Glutamatergic neuron (in vitro differentiated cells): Measurements from ENCODE around the gene FBXO33. TPM values are rescaled to one million over a fixed set of nuclear protein-coding genes. Genes with fewer than 3 reads are reported as not detected.

Experiments used
- DNase-seq: peaks from one replicate; pipeline ENCODE4 v3.0.0; 2022
- H3K27ac Mint-ChIP-seq: one replicate; pipeline ENCODE4 v1.8.0; 2020; ENCODE audit warnings: mild to moderate bottlenecking, mixed read lengths, inconsistent platforms; ENCODE audit not compliant: unreplicated experiment
- H3K27me3 Mint-ChIP-seq: one replicate; pipeline ENCODE4 v1.8.0; 2020; ENCODE audit warnings: mild to moderate bottlenecking, moderate library complexity, mixed read lengths, inconsistent platforms; ENCODE audit not compliant: unreplicated experiment
- H3K36me3 Mint-ChIP-seq: one replicate; pipeline ENCODE4 v1.8.0; 2020; ENCODE audit warnings: mild to moderate bottlenecking, mixed read lengths, inconsistent platforms; ENCODE audit not compliant: unreplicated experiment
- H3K4me1 Mint-ChIP-seq: one replicate; pipeline ENCODE4 v1.8.0; 2020; ENCODE audit warnings: mild to moderate bottlenecking, low read depth, mixed read lengths, inconsistent platforms; ENCODE audit not compliant: unreplicated experiment
- H3K4me3 Mint-ChIP-seq: one replicate; pipeline ENCODE4 v1.8.0; 2020; ENCODE audit warnings: mild to moderate bottlenecking, mixed read lengths, inconsistent platforms; ENCODE audit not compliant: unreplicated experiment
- H3K9me3 Mint-ChIP-seq: one replicate; pipeline ENCODE4 v1.8.0; 2020; ENCODE audit warnings: mild to moderate bottlenecking, moderate library complexity, mixed read lengths, inconsistent platforms; ENCODE audit not compliant: unreplicated experiment
- CTCF ChIP-seq: fragments of 200-600 bp; sonication (generic); IDR thresholded peaks from one replicate; pipeline ENCODE4 v1.5.0; 2021; ENCODE audit not compliant: partially characterized antibody, unreplicated experiment
- total RNA-seq: library from RNA; stranded (reverse); fragmentation: NEBNext Ultra II Directional; extraction: Animal tissue kit (Norgen Biotek cat#: 25700); gene quantifications from one replicate; pipeline ENCODE4 v1.2.1, GENCODE V29; 2021; ENCODE audit not compliant: unreplicated experiment

The FBXO33 gene
- total RNA-seq, 1 donor from 2014 or later = 4.7 TPM

- H3K27me3 Mint-ChIP-seq = no peaks in the 10 kb centered on the region
- H3K27ac Mint-ChIP-seq = no peak overlapping the region
- no peaks in the 10 kb centered on the region for H3K4me1 Mint-ChIP-seq
- no peak for TF ChIP-seq CTCF
- peaks cover 12% of the 10 kb centered on the region for H3K36me3 Mint-ChIP-seq
- H3K4me3 Mint-ChIP-seq = no peak overlapping the region
- peaks cover 3% of the 10 kb centered on the region for H3K9me3 Mint-ChIP-seq
- no peak for DNase-seq
These were observed 25.7 kb downstream of the FBXO33 start for GRCh38 chr14:39406560-39406959.

GRCh38 chr14:39398382-39398781 is 33.9 kb downstream of the FBXO33 start:
- Mint-ChIP-seq H3K27ac (no peak overlapping the region), H3K36me3 (no peaks in the 10 kb centered on the region)

GRCh38 chr14:39396448-39396847 is 35.8 kb downstream of the FBXO33 start:
- Mint-ChIP-seq H3K4me3 (no peak overlapping the region), H3K9me3 (no peaks in the 10 kb centered on the region), H3K36me3 (no peaks in the 10 kb centered on the region), H3K27me3 (no peaks in the 10 kb centered on the region), H3K4me1 (no peaks in the 10 kb centered on the region), H3K27ac (no peak overlapping the region)
- no peak for TF ChIP-seq CTCF
- DNase-seq = no peak

More at GRCh38 chr14:39398382-39398781, 33.9 kb downstream of the FBXO33 start:
- H3K27me3 Mint-ChIP-seq = no peaks in the 10 kb centered on the region
- TF ChIP-seq CTCF = no peak
- no peaks in the 10 kb centered on the region for H3K4me1 Mint-ChIP-seq
- no peak for DNase-seq
- no peaks in the 10 kb centered on the region for H3K9me3 Mint-ChIP-seq
- no peak overlapping the region for H3K4me3 Mint-ChIP-seq

- no peaks in the 10 kb centered on the region for H3K36me3 Mint-ChIP-seq
- H3K27ac Mint-ChIP-seq = no peak overlapping the region
- H3K4me3 Mint-ChIP-seq = no peak overlapping the region
- DNase-seq = no peak
- no peaks in the 10 kb centered on the region for H3K4me1 Mint-ChIP-seq
- no peak for TF ChIP-seq CTCF
- no peaks in the 10 kb centered on the region for H3K27me3 Mint-ChIP-seq
- H3K9me3 Mint-ChIP-seq = no peaks in the 10 kb centered on the region
These were observed 36.5 kb downstream of the FBXO33 start for GRCh38 chr14:39395555-39396254.

GRCh38 chr14:39393289-39393688 is 38.9 kb downstream of the FBXO33 start:
- Mint-ChIP-seq H3K4me3 (no peak overlapping the region), H3K9me3 (no peaks in the 10 kb centered on the region), H3K4me1 (no peaks in the 10 kb centered on the region), H3K27ac (no peak overlapping the region), H3K27me3 (no peaks in the 10 kb centered on the region), H3K36me3 (no peaks in the 10 kb centered on the region)
- DNase-seq = no peak
- no peak for TF ChIP-seq CTCF
